Central memory CD4-positive, alpha-beta T cell (primary cell): ENCODE results near the gene TUFT1.

Experiments used
- DNase-seq: peaks from one replicate; pipeline ENCODE4 v3.0.0; 2022
- total RNA-seq, 3 experiments: gene quantifications; one replicate each; lab custom pipeline; 2026; lab: John Stamatoyannopoulos, UW

The TUFT1 gene
- total RNA-seq: 8.0 to 19.3 (median 8.8) reads per million in 3 experiments

- DNase-seq: peak; percentile 91
These were observed at the start of gene TUFT1 for GRCh38 chr1:151540021-151540981. TUFT1 (plus strand) TSS chr1:151540309; CDS start chr1:151540367, 58 bp downstream.

DNA sequence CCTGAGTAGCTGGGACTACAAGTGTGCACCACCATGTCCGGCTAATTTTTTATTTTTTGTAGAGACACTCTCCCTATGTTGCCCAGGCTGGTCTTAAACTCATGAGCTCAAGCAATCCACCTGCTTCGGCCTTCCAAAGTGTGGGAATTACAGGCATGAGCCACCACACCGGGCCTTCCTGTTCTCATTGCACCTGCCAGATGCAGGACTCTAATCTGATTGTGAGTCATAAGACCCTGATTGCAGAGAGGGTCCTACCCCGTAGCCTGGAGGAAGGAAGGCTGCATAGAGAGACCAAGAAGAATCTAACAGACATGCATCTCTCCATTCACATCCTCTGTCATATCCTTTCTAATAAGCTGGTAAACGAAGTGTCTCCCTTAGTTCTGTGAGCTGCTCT, 48.5 kb upstream of the TUFT1 start:
- no peak for DNase-seq

DNA sequence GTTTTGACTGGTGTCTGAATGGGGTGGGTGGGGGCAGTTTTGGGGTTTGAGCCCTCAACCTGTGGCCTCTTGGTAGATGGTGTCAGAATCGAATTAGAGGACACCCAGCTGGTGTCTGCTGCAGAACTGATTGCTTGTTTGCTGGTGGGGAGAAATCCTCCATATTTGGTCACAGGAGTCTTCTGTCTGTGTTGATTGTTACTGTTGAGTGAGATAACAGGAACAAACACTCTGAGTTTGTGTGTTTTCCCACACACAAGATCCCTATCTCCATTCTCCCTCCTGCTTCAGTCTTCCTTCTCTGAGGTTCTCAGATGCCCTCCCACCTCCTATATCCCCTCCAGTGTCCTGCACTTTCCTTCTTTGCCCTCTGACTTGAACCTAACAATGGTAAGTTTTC, 48.0 kb upstream of the TUFT1 start:
- DNase-seq: no peak

- DNase-seq: no peak
These were observed 47.1 kb upstream of the TUFT1 start for GRCh38 chr1:151493042-151493441.

DNA sequence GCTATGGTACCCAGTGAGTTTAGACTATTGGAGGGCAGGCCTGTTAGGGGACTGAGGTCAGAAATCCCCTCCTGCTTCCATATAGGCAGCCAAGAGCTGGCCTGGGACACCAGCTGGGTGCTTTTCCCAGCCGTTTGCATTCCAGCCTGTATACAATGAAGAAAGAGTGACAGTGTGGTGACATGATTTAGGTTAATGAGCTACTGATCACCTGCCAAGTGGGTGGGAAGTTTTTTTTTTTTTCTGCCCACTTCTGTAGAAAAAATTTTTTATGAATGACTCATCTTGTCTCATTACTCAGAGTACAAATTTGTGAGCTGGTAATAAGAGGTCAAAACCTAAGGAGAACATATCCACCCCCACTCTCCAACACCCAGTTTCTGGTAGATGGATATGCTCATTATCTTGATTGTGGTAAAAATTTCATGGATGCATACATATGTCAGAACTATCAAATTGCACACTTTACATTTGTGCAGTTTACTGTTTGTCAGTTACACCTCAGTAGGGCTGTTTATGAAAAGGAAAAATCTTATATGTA, 45.3 kb upstream of the TUFT1 start:
- no peak for DNase-seq

- no peak for DNase-seq
These were observed 44.8 kb upstream of the TUFT1 start for GRCh38 chr1:151495316-151495715.

- no peak for DNase-seq
These were observed 40.7 kb upstream of the TUFT1 start for GRCh38 chr1:151499365-151499764.

DNA sequence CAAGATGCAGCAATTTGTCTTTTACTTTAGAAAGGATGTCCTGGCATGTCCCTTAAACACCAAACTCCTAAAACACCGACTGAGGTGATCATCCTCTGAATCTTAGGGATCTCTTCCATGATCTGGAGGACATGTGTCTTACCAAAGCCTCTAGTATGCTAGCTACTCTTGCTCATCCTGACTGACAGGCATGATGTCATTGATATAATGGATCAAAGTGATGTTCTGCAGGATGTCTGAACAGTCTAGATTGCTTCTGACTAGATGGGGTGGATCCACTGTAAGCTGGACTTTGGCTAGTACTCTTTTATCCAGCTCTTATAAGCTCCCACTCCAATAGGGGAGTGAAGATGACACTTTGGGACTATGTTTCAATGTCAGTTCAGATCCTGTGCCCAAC, 40.2 kb upstream of the TUFT1 start:
- DNase-seq: no peak

GRCh38 chr1:151501474-151501873, 38.6 kb upstream of the TUFT1 start:
- DNase-seq: no peak

- DNase-seq: no peak
These were observed 37.9 kb upstream of the TUFT1 start for GRCh38 chr1:151502035-151502700.

DNA sequence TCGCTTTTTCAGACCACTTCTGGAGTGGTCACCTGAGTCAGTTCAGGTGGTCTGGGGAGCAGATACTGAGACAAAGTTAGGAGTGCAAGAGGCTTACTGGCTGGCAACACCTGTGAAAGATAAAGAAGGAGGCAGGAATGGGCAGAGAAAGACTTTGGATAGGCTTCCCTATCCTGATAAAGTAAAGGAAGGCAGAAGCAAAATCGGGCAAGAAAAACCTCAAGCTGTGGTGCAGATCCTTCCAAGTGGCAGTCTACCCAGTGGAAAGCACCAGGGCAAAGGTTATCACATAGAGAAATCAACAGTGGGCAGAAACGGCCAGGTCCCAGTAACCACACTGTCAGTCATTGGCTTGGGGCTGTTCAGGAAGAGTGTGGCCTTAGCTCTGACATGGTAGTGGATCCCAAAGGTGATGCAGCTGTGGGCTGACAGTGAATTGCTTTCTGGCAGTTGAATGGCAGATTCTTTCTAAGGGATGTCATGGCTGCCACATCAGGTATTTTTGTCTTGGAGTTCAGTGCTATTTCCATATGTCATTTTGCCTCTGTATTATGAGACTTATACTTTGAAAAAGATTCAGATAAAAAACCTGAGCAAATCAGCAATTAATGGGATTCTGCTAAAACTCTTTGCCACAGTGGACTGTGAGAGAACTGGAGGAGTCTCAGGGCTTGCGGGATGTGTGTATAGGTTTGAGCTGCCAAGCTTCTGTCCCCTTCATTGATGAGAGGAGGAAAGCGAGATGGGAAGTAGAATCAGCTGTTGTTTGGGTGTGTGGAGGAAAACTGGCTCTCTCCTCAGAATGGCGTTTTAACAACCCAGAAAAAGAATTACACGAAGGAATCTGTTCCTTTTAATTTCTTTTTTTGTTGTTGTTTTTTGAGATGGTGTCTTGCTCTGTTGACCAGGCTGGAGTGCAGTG, 37.0 kb upstream of the TUFT1 start:
- DNase-seq: no peak

GRCh38 chr1:151504252-151504651, 35.9 kb upstream of the TUFT1 start:
- no peak for DNase-seq

- DNase-seq: no peak
These were observed 35.4 kb upstream of the TUFT1 start for GRCh38 chr1:151504759-151505158.

DNA sequence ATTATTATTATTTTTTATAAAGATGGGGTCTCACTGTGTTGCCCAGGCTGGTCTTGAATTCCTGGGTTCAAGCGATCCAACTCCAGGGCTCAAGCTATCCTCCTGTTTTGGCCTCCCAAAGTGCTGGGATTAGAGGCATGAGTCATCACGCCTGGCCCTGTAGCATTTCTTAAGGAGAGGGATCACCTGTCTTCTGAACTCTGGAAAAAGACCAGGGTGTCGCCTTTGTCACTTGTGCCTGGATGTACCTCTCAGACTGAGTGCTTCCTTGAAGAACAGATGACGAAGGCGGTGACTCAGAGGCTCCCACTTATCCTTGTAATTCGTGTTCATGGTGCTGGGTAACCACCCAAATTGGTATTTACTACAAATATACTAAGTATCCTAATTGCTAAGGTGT, 31.3 kb upstream of the TUFT1 start:
- DNase-seq: no peak

DNA sequence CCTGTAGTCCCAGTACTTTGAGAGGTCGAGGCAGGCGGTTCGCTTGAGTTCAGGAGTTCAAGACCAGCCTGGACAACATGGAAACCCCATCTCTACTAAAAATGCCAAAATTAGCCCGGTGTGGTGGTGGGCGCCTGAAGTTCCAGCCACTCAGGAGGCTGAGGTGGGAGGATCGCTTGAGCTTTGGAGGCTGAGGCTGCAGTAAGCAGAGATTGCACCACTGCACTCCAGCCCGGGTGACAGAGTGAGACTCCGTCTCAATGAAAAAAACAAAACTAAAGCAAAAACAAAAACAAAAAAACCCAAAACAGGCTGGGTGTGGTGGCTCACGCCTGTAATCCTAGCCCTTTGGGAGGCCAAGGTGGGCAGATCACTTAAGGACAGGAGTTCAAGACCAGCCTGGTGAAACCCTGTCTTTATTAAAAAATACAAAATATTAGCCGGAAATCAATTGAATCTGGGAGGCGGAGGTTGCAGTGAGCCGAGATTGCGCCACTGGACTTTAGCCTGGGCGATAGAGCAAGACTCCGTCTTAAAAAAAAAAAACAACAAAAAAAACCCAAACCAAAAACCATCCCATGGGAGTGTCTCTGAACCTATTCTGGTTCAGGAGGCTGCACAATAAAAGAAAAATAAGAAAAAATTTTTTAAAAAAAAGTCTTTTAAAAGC, 30.6 kb upstream of the TUFT1 start:
- DNase-seq: no peak

- DNase-seq: no peak
These were observed 30.1 kb upstream of the TUFT1 start for GRCh38 chr1:151510020-151510405.

DNA sequence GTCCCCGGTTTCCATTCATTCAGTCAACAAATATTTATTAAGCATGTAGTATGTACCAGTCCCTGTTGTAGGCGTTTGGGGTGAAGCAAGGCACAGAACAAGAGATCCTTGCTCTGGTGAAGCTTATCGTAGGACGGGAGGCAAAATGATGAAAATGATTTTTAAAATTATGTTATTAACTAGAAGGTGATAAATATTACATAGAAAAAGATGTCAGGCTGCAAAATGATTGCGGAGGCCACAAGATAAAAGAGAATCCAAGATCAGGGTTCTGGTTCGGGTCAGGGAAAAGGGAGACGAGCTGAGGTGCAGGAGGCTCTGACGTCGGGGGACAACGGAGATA, 29.5 kb upstream of the TUFT1 start:
- peak; percentile 1 for DNase-seq

DNA sequence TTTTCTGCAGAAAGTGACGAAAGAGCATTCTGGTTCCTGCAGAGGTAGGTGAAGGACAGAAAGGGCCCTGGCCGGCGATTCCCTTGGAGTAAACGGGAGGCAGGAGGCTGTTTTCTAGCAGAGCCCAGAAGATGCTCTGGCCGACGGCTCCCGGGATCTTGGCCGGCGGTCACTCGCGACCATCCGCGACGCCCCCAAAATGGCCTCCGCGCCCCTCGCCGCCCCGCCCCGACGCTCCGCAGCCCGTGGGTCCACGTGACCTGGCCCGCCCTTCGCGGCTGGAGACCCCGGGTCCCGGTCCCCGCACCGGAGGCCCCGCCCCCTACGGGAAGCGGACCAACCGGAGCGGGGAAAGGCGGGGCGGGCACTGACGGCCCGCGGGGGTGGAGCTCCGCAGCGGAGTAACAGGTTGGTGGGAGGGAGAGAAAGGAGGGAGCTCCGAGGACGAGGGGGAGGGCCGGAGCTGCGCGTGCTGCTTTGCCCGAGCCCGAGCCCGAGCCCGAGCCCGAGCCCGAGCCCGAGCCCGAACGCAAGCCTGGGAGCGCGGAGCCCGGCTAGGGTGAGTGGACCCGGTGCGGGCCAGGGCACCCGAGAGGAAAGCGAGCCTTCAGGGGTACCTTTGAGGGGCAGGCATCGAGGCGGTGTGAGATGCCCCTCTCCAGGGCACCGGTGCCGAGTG, 29.0 kb upstream of the TUFT1 start, which contains the start of gene CGN:
Gene CGN, plus strand, starts transcription at position 431 of the 679 bp plus-strand sequence. CDS start 7,133 bp downstream, outside the sequence.
- DNase-seq: peak; percentile 85

- DNase-seq: no peak
These were observed 28.4 kb upstream of the TUFT1 start for GRCh38 chr1:151511636-151512215.

GRCh38 chr1:151512326-151512725, 27.8 kb upstream of the TUFT1 start:
- no peak for DNase-seq
